GM04503 (cell line): ENCODE results near the gene ATOX1.

Source experiments
- DNase-seq: peaks from one replicate; pipeline ENCODE4 v3.0.0-alpha.2; 2012; ENCODE audit warnings: low read depth

ATOX1 gene

GRCh38 chr5:151697452-151697851 is 61.0 kb downstream of the ATOX1 start:
- DNase-seq = no peak

DNA sequence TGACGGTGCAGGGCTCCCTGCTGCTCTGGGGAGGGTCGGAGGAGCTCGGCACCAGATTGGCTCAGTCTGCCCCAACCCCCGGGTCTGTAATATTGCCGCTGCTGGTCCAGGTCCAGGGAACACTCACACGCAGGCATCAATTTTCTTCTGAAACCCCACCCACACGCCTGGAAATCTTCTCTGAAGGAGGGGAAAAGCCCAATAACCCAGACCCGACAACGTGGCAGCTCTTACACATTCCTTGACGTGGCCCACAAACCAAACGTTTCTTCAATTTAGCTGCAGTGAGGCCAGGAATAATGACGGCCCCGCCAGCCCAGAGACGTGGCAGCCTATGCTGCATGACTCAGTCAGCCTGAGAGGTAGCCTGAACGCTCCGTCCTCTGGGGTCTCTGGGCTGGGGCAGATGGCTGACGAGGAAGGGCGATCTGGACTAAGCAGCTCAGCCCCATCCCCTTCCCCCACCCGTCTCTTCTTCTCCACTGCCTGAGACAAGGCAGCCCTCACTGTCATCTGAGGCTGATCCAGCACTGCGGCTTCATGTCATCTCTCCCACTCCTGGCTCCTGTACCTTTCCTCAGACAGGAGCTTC is 61.9 kb downstream of the ATOX1 start:
- DNase-seq = peak; percentile 97

DNA sequence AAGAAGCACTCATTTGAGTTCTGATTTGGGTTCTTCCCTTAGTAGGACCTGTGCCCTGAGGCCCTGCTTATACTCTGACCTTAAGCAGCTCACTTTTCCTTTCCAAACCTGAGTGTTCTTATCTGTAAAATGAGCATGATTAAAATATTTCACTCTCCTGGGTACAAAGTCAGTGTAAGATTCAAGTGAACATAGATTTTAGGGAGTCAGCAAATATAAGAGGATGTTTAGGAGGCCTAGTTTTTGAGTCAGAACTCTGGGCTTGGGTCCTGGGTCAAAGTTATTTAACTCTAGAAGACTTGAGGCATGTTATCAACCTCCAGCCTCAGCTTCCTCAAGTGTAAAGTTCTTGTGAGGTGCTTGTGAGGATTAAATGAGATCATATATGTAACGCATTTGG is 63.0 kb downstream of the ATOX1 start:
- no peak for DNase-seq

GRCh38 chr5:151694035-151694485 is 64.4 kb downstream of the ATOX1 start:
- DNase-seq = no peak
